ENCODE data around the gene BMERB1. TPM values are rescaled to one million over a fixed set of nuclear protein-coding genes. Genes with fewer than 3 reads are reported as not detected.

BMERB1 gene
- total and polyA plus RNA-seq, 9 of the 15 experiments (the other 6 are each of a cell fraction or from before 2014, with no cell fraction given) = 0.29 to 2.9 (median 0.94) TPM

DNA sequence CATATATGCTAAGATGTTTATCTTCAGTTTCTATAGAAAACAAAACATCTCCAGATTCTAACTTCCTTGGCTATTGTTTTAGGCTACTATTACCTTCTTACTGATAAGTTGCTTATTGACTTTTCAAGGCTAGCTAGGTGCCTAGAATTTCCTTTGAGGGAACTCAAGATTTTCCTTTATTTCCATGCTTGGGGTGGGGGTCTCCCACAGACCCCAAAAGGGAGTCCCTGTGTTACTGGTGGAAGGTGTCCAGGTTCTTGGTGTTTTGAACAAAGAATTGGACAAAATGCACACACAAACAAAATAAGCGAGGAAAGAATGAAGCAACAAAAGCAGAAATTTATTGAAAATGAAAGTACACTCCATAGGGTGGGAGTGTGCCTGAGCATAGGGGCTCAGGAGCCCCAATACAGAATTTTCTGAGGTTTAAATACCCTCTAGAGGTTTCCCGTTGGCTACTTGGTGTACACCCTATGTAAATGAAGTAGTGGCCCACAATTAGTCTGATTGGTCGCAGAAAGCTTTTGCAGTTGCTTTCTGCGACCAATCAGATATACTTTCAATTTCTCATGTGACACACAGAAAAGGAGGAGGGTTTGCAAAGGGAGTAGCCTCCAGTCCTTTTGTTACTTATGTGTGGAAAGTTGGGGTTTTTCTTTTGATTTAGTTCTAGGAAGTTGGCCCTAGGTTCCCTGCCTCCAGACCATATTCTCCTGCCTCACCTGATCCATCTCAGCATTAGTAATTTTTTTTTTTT, 141.1 kb downstream of the BMERB1 start:
- POLR2A ChIA-PET = interaction anchor here (1.4 to 2.5 kb wide), 12 partner anchors 8 to 67 kb away, joined by 4 to 35 read pairs (median 12); partner anchors contain the start of gene MARF1
- in situ Hi-C loops (cut with MboI) = no loop called here
- FAIRE-seq = peak; percentile 87
- TF ChIP-seq HNRNPK (IDR thresholded peaks at IDR 0.05; ENCODE audit: low read depth, low read length, poor library complexity, severe bottlenecking) = no peak
- TF ChIP-seq DPF2 (IDR thresholded peaks at IDR 0.05) = no peak
- TF ChIP-seq TGIF2 (CRISPR knock-in tag; IDR thresholded peaks at IDR 0.05) = no peak
- no peak for TF ChIP-seq RAD21 (CRISPR knock-in tag; conservative IDR thresholded peaks at IDR 0.05 in 1 of 2, IDR thresholded peaks at IDR 0.05 in 1 of 2)
- TF ChIP-seq GATA2 (CRISPR knock-in tag; IDR thresholded peaks at IDR 0.05) = no peak
- no peak for TF ChIP-seq ZNF217 (CRISPR knock-in tag; IDR thresholded peaks at IDR 0.05)
- TF ChIP-seq, protein P1, sequence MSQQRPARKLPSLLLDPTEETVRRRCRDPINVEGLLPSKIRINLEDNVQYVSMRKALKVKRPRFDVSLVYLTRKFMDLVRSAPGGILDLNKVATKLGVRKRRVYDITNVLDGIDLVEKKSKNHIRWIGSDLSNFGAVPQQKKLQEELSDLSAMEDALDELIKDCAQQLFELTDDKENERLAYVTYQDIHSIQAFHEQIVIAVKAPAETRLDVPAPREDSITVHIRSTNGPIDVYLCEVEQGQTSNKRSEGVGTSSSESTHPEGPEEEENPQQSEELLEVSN (IDR thresholded peaks at IDR 0.05; ENCODE audit: borderline replicate concordance in 1 of 2, extremely low read depth in 1 of 2, insufficient read depth in 1 of 2, insufficient read length in 1 of 2, low read depth in 1 of 2, low read length in 1 of 2, poor library complexity in 1 of 2, severe bottlenecking in 1 of 2) = no peak
- TF ChIP-seq, protein P2, sequence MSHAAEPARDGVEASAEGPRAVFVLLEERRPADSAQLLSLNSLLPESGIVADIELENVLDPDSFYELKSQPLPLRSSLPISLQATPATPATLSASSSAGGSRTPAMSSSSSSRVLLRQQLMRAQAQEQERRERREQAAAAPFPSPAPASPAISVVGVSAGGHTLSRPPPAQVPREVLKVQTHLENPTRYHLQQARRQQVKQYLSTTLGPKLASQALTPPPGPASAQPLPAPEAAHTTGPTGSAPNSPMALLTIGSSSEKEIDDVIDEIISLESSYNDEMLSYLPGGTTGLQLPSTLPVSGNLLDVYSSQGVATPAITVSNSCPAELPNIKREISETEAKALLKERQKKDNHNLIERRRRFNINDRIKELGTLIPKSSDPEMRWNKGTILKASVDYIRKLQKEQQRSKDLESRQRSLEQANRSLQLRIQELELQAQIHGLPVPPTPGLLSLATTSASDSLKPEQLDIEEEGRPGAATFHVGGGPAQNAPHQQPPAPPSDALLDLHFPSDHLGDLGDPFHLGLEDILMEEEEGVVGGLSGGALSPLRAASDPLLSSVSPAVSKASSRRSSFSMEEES (CRISPR knock-in tag; IDR thresholded peaks at IDR 0.05) = no peak
- no peak for TF ChIP-seq KLF16 (IDR thresholded peaks at IDR 0.05)
- TF ChIP-seq, protein P3, sequence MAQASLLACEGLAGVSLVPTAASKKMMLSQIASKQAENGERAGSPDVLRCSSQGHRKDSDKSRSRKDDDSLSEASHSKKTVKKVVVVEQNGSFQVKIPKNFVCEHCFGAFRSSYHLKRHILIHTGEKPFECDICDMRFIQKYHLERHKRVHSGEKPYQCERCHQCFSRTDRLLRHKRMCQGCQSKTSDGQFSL (CRISPR knock-in tag; IDR thresholded peaks at IDR 0.05) = no peak
- TF ChIP-seq, protein P3 (tag; IDR thresholded peaks at IDR 0.05) = no peak
- TF ChIP-seq RBM25 (IDR thresholded peaks at IDR 0.05; ENCODE audit: low read depth, low read length, severe bottlenecking) = peak; percentile 52
- TF ChIP-seq SOX6 (IDR thresholded peaks at IDR 0.05) = no peak
- TF ChIP-seq ZNF175 (CRISPR knock-in tag; IDR thresholded peaks at IDR 0.05; ENCODE audit: low read depth) = no peak
- no peak for TF ChIP-seq CBFA2T2 (conservative IDR thresholded peaks at IDR 0.05)
- TF ChIP-seq MAFK (IDR thresholded peaks at IDR 0.05; ENCODE audit: low read length) = no peak
- TF ChIP-seq SREBF1 (IDR thresholded peaks at IDR 0.05; ENCODE audit: borderline replicate concordance, low read depth, low read length) = no peak
- TF ChIP-seq HDAC8 (tag; IDR thresholded peaks at IDR 0.05) = no peak
- no peak for TF ChIP-seq CAMTA2 (CRISPR knock-in tag; conservative IDR thresholded peaks at IDR 0.05)

More for the DNA sequence above, 141.1 kb downstream of the BMERB1 start:
- Histone ChIP-seq H3K4me3 (no peak overlapping the region), H3K4me1 (replicated peaks in 1 of 2; ENCODE audit: control insufficient read depth in 2 of 2, insufficient read depth in 2 of 2, low read length in 2 of 2) (peaks cover 26 to 48% of the 10 kb centered on the region in 2 experiments), H3K9ac (ENCODE audit: insufficient read depth in 1 of 2, low read depth in 2 of 2, low read length in 2 of 2) (peak overlapping the region in 1 of 2 experiments; percentile 81; a peak in 3 of 4 replicates), H2AFZ (ENCODE audit: low read depth, low read length) (peak overlapping the region; percentile 97), H3K4me2 (ENCODE audit: insufficient read depth, low read length) (peak overlapping the region; percentile 75), H3K79me2 (ENCODE audit: control insufficient read depth, insufficient read depth, low read length) (peaks cover 23% of the 10 kb centered on the region; the same call in 2 of the 3 replicates), H3K27ac (ENCODE audit: extremely low read depth, low read depth, low read length) (peak overlapping the region; percentile 91), H3K27me3 (ENCODE audit: control insufficient read depth in 2 of 2, insufficient read depth in 2 of 2, low read length in 2 of 2) (no peaks in the 10 kb centered on the region; a peak in 1 of 5 replicates), H3K36me3 (ENCODE audit: control insufficient read depth, insufficient read depth, low read length) (peaks cover 7% of the 10 kb centered on the region; the same call in 2 of the 3 replicates), H3K9me3 (replicated peaks; ENCODE audit: control insufficient read depth, insufficient read depth, low read depth, low read length) (peaks cover 5% of the 10 kb centered on the region), H3K9me1 (ENCODE audit: control insufficient read depth, insufficient read depth, low read length) (no peaks in the 10 kb centered on the region), H4K20me1 (replicated peaks; ENCODE audit: control insufficient read depth, insufficient read depth, low read length) (no peaks in the 10 kb centered on the region)
- 4% methylated on average over 4 of the region's 4 CpGs for WGBS (ENCODE audit: insufficient coverage, low coverage, missing lambda C conversion rate)
- DNase-seq (ENCODE audit: extremely low read depth in 1 of 4, low spot score in 3 of 4) = peak; percentile 64 to 89 (median 75)
- no TSS peak for BruUV-seq (replicated peaks)
- intact Hi-C loops (cut with micrococcal nuclease) = loop anchor here (1.0 to 10.0 kb wide), 2 partner anchors 15 to 69 kb away; partner anchors contain the start of gene MARF1
- CTCF ChIA-PET (ENCODE audit: low intra/inter-chr PET ratio) = no interaction called here
- ATAC-seq = peak; percentile 82

Data from K562 (cell line).